Measurements from ENCODE around the gene TMEM150B. TPM values are rescaled to one million over a fixed set of nuclear protein-coding genes. Genes with fewer than 3 reads are reported as not detected.

The TMEM150B gene
- total and polyA plus RNA-seq, 9 of the 15 experiments (the other 6 are each of a cell fraction or from before 2014, with no cell fraction given): 0.47 to 1.3 (median 0.74) TPM; not detected in 2

- TF ChIP-seq, protein P1, sequence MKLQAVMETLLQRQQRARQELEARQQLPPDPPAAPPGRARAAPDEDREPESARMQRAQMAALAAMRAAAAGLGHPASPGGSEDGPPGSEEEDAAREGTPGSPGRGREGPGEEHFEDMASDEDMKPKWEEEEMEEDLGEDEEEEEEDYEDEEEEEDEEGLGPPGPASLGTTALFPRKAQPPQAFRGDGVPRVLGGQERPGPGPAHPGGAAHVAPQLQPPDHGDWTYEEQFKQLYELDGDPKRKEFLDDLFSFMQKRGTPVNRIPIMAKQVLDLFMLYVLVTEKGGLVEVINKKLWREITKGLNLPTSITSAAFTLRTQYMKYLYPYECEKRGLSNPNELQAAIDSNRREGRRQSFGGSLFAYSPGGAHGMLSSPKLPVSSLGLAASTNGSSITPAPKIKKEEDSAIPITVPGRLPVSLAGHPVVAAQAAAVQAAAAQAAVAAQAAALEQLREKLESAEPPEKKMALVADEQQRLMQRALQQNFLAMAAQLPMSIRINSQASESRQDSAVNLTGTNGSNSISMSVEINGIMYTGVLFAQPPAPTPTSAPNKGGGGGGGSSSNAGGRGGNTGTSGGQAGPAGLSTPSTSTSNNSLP (IDR thresholded peaks at IDR 0.05; ENCODE audit: borderline replicate concordance, low read depth, low read length): peak; percentile 90; the same call in 1 of the 2 replicates
- TF ChIP-seq MAFF (IDR thresholded peaks at IDR 0.05; ENCODE audit: low read length) (no peak), MCM3 (IDR thresholded peaks at IDR 0.05) (no peak), CREB5 (CRISPR knock-in tag; IDR thresholded peaks at IDR 0.05) (no peak), CBX8 (IDR thresholded peaks at IDR 0.05; ENCODE audit: borderline replicate concordance, extremely low read depth, low read depth, low read length, poor library complexity, severe bottlenecking) (no peak), ZNF511 (CRISPR knock-in tag; IDR thresholded peaks at IDR 0.05) (peak; percentile 53; the same call in 1 of the 2 replicates), ARID2 (IDR thresholded peaks at IDR 0.05) (no peak), NFIX (CRISPR knock-in tag; IDR thresholded peaks at IDR 0.05; ENCODE audit: low read depth) (no peak), MBD2 (IDR thresholded peaks at IDR 0.05; ENCODE audit: borderline replicate concordance, low read depth) (peak; percentile 98), MCM5 (IDR thresholded peaks at IDR 0.05; ENCODE audit: low read depth) (no peak), PHB (CRISPR knock-in tag; IDR thresholded peaks at IDR 0.05) (no peak), TRIM28 (IDR thresholded peaks at IDR 0.05) (no peak), NCOA2 (IDR thresholded peaks at IDR 0.05; ENCODE audit: partially characterized antibody in 2 of 2) (no peak)
- TF ChIP-seq, protein P2, sequence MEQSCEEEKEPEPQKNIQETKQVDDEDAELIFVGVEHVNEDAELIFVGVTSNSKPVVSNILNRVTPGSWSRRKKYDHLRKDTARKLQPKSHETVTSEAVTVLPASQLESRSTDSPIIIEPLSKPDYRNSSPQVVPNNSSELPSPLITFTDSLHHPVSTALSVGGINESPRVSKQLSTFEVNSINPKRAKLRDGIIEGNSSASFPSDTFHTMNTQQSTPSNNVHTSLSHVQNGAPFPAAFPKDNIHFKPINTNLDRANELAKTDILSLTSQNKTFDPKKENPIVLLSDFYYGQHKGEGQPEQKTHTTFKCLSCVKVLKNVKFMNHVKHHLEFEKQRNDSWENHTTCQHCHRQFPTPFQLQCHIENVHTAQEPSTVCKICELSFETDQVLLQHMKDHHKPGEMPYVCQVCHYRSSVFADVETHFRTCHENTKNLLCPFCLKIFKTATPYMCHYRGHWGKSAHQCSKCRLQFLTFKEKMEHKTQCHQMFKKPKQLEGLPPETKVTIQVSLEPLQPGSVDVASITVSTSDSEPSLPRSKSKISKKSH (CRISPR knock-in tag; IDR thresholded peaks at IDR 0.05): no peak
Measured at GRCh38 chr19:55339105-55339888, 14.2 kb upstream of the TMEM150B start, which contains the start of gene KMT5C (continued).

All from K562 (cell line).